Mononuclear cell (primary cell): Measurements from ENCODE around the gene PATJ. TPM values are rescaled to one million over a fixed set of nuclear protein-coding genes. Genes with fewer than 3 reads are reported as not detected.

ENCODE experiments used
- H3K27me3 ChIP-seq: 2 replicates; pipeline ENCODE4 v1.6.0; 2011; ENCODE audit warnings: low read length, control low read depth; ENCODE audit not compliant: insufficient read depth
- H3K4me1 ChIP-seq: 2 replicates; pipeline ENCODE4 v1.5.1; 2011; ENCODE audit warnings: mild to moderate bottlenecking, low read length, control low read depth; ENCODE audit not compliant: insufficient read depth
- H3K4me3 ChIP-seq: 2 replicates; pipeline ENCODE4 v1.5.1; 2011; ENCODE audit warnings: mild to moderate bottlenecking, low read length, moderate library complexity
- H3K9me3 ChIP-seq: 2 replicates; pipeline ENCODE4 v1.5.1; 2011; ENCODE audit warnings: low read depth, mild to moderate bottlenecking, control low read depth, low read length
- total RNA-seq: library from RNA; depleted of rRNA; stranded (reverse); fragments of >200 nt; gene quantifications from one replicate; pipeline ENCODE4 v1.2.3, GENCODE V29; 2012

PATJ gene
- total RNA-seq, 1 donor = 45.0 TPM

GRCh38 chr1:61740751-61741700 is 1.3 kb upstream of the PATJ start:
- Histone ChIP-seq H3K4me1 (peaks cover 19% of the 10 kb centered on the region), H3K9me3 (no peaks in the 10 kb centered on the region), H3K4me3 (no peak overlapping the region), H3K27me3 (no peaks in the 10 kb centered on the region)

- H3K4me3 ChIP-seq = peak overlapping the region; percentile 49
- no peaks in the 10 kb centered on the region for H3K9me3 ChIP-seq
- H3K4me1 ChIP-seq = peaks cover 18% of the 10 kb centered on the region
- H3K27me3 ChIP-seq = no peaks in the 10 kb centered on the region
These were observed 545 bp downstream of the PATJ start for GRCh38 chr1:61742620-61743430.

- no peak overlapping the region for H3K4me3 ChIP-seq
- no peaks in the 10 kb centered on the region for H3K27me3 ChIP-seq
- no peaks in the 10 kb centered on the region for H3K9me3 ChIP-seq
- H3K4me1 ChIP-seq = peaks cover 18% of the 10 kb centered on the region
These were observed 1.1 kb downstream of the PATJ start for GRCh38 chr1:61743431-61743705.

- Histone ChIP-seq H3K27me3 (no peaks in the 10 kb centered on the region), H3K4me1 (peaks cover 18% of the 10 kb centered on the region), H3K9me3 (no peaks in the 10 kb centered on the region), H3K4me3 (no peak overlapping the region)
These were observed 1.7 kb downstream of the PATJ start for GRCh38 chr1:61743716-61744580.

GRCh38 chr1:61746813-61747212 is 4.5 kb downstream of the PATJ start:
- Histone ChIP-seq H3K4me3 (no peak overlapping the region), H3K27me3 (no peaks in the 10 kb centered on the region), H3K4me1 (peaks cover 9% of the 10 kb centered on the region), H3K9me3 (no peaks in the 10 kb centered on the region)

- Histone ChIP-seq H3K27me3 (no peaks in the 10 kb centered on the region), H3K4me3 (no peak overlapping the region), H3K4me1 (no peaks in the 10 kb centered on the region), H3K9me3 (no peaks in the 10 kb centered on the region)
These were observed 6.3 kb downstream of the PATJ start for GRCh38 chr1:61748566-61748965.

- H3K4me1 ChIP-seq = no peaks in the 10 kb centered on the region
- no peak overlapping the region for H3K4me3 ChIP-seq
- H3K27me3 ChIP-seq = no peaks in the 10 kb centered on the region
- H3K9me3 ChIP-seq = no peaks in the 10 kb centered on the region
These were observed 7.3 kb downstream of the PATJ start for GRCh38 chr1:61749574-61749973.

GRCh38 chr1:61752921-61753389 is 10.7 kb downstream of the PATJ start:
- H3K9me3 ChIP-seq = no peaks in the 10 kb centered on the region
- no peaks in the 10 kb centered on the region for H3K27me3 ChIP-seq
- no peaks in the 10 kb centered on the region for H3K4me1 ChIP-seq
- no peak overlapping the region for H3K4me3 ChIP-seq

GRCh38 chr1:61753998-61754508 is 11.8 kb downstream of the PATJ start:
- no peaks in the 10 kb centered on the region for H3K4me1 ChIP-seq
- H3K9me3 ChIP-seq = no peaks in the 10 kb centered on the region
- no peaks in the 10 kb centered on the region for H3K27me3 ChIP-seq
- H3K4me3 ChIP-seq = no peak overlapping the region

GRCh38 chr1:61754545-61754944 is 12.3 kb downstream of the PATJ start:
- H3K4me1 ChIP-seq = no peaks in the 10 kb centered on the region
- H3K9me3 ChIP-seq = no peaks in the 10 kb centered on the region
- H3K27me3 ChIP-seq = no peaks in the 10 kb centered on the region
- H3K4me3 ChIP-seq = no peak overlapping the region

- no peaks in the 10 kb centered on the region for H3K27me3 ChIP-seq
- no peak overlapping the region for H3K4me3 ChIP-seq
- H3K4me1 ChIP-seq = no peaks in the 10 kb centered on the region
- no peaks in the 10 kb centered on the region for H3K9me3 ChIP-seq
These were observed 14.5 kb downstream of the PATJ start for GRCh38 chr1:61756773-61757172.

- Histone ChIP-seq H3K4me3 (no peak overlapping the region), H3K4me1 (no peaks in the 10 kb centered on the region), H3K27me3 (no peaks in the 10 kb centered on the region), H3K9me3 (no peaks in the 10 kb centered on the region)
These were observed 15.7 kb downstream of the PATJ start for GRCh38 chr1:61757950-61758349.

GRCh38 chr1:61770131-61770530 is 27.9 kb downstream of the PATJ start:
- Histone ChIP-seq H3K4me3 (no peak overlapping the region), H3K9me3 (no peaks in the 10 kb centered on the region), H3K27me3 (no peaks in the 10 kb centered on the region), H3K4me1 (no peaks in the 10 kb centered on the region)

- H3K4me1 ChIP-seq = no peaks in the 10 kb centered on the region
- H3K9me3 ChIP-seq = no peaks in the 10 kb centered on the region
- H3K4me3 ChIP-seq = no peak overlapping the region
- no peaks in the 10 kb centered on the region for H3K27me3 ChIP-seq
These were observed 33.8 kb downstream of the PATJ start for GRCh38 chr1:61776091-61776490.
